ENCODE results near the gene PIAS4. TPM values are rescaled to one million over a fixed set of nuclear protein-coding genes. Genes with fewer than 3 reads are reported as not detected.

Gene PIAS4
- total and polyA plus RNA-seq, 10 of the 15 experiments (the other 5 are each of a cell fraction or from before 2014, with no cell fraction given), result 0.13 to 25.1 (median 11.3) TPM

GRCh38 chr19:3970808-3971598 lies 36.5 kb upstream of the PIAS4 start, which contains the start of gene DAPK3 (continued):
- TF ChIP-seq, protein P1, sequence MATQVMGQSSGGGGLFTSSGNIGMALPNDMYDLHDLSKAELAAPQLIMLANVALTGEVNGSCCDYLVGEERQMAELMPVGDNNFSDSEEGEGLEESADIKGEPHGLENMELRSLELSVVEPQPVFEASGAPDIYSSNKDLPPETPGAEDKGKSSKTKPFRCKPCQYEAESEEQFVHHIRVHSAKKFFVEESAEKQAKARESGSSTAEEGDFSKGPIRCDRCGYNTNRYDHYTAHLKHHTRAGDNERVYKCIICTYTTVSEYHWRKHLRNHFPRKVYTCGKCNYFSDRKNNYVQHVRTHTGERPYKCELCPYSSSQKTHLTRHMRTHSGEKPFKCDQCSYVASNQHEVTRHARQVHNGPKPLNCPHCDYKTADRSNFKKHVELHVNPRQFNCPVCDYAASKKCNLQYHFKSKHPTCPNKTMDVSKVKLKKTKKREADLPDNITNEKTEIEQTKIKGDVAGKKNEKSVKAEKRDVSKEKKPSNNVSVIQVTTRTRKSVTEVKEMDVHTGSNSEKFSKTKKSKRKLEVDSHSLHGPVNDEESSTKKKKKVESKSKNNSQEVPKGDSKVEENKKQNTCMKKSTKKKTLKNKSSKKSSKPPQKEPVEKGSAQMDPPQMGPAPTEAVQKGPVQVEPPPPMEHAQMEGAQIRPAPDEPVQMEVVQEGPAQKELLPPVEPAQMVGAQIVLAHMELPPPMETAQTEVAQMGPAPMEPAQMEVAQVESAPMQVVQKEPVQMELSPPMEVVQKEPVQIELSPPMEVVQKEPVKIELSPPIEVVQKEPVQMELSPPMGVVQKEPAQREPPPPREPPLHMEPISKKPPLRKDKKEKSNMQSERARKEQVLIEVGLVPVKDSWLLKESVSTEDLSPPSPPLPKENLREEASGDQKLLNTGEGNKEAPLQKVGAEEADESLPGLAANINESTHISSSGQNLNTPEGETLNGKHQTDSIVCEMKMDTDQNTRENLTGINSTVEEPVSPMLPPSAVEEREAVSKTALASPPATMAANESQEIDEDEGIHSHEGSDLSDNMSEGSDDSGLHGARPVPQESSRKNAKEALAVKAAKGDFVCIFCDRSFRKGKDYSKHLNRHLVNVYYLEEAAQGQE (IDR thresholded peaks at IDR 0.05; ENCODE audit: low read depth, low read length), result peak; percentile 91
- TF ChIP-seq JUNB (IDR thresholded peaks at IDR 0.05) (no peak), CHD1 (IDR thresholded peaks at IDR 0.05; ENCODE audit: low read depth, low read length) (no peak), RB1 (IDR thresholded peaks at IDR 0.05; ENCODE audit: borderline replicate concordance) (0 out of 2 replicates have a peak, but pooled peaks have one; percentile 20), BACH1 (IDR thresholded peaks at IDR 0.05; ENCODE audit: borderline replicate concordance) (peak; percentile 69; the same call in 1 of the 2 replicates), NFYA (IDR thresholded peaks at IDR 0.05; ENCODE audit: borderline replicate concordance, low read depth, low read length) (peak; percentile 22; the same call in 1 of the 2 replicates), CBX3 (IDR thresholded peaks at IDR 0.05; ENCODE audit: borderline replicate concordance, low read depth) (no peak), E4F1 (IDR thresholded peaks at IDR 0.05; ENCODE audit: borderline replicate concordance, partially characterized antibody) (peak; percentile 92), GATAD2B (conservative IDR thresholded peaks at IDR 0.05; ENCODE audit: low read depth) (peak; percentile 65; the same call in 1 of the 2 replicates), NBN (IDR thresholded peaks at IDR 0.05) (no peak), NR2C1 (IDR thresholded peaks at IDR 0.05) (no peak), HDGF (IDR thresholded peaks at IDR 0.05) (0 out of 2 replicates have a peak, but pooled peaks have one; percentile 74), TBL1XR1 (IDR thresholded peaks at IDR 0.05; ENCODE audit: low read depth, low read length) (no peak), CEBPZ (IDR thresholded peaks at IDR 0.05; ENCODE audit: low read depth, low read length) (peak; percentile 92), EED (IDR thresholded peaks at IDR 0.05; ENCODE audit: low read depth) (no peak)
- TF ChIP-seq, protein P2, sequence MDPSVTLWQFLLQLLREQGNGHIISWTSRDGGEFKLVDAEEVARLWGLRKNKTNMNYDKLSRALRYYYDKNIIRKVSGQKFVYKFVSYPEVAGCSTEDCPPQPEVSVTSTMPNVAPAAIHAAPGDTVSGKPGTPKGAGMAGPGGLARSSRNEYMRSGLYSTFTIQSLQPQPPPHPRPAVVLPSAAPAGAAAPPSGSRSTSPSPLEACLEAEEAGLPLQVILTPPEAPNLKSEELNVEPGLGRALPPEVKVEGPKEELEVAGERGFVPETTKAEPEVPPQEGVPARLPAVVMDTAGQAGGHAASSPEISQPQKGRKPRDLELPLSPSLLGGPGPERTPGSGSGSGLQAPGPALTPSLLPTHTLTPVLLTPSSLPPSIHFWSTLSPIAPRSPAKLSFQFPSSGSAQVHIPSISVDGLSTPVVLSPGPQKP (IDR thresholded peaks at IDR 0.05; ENCODE audit: low read depth, low read length), result peak; percentile 95
- TF ChIP-seq, protein P3, sequence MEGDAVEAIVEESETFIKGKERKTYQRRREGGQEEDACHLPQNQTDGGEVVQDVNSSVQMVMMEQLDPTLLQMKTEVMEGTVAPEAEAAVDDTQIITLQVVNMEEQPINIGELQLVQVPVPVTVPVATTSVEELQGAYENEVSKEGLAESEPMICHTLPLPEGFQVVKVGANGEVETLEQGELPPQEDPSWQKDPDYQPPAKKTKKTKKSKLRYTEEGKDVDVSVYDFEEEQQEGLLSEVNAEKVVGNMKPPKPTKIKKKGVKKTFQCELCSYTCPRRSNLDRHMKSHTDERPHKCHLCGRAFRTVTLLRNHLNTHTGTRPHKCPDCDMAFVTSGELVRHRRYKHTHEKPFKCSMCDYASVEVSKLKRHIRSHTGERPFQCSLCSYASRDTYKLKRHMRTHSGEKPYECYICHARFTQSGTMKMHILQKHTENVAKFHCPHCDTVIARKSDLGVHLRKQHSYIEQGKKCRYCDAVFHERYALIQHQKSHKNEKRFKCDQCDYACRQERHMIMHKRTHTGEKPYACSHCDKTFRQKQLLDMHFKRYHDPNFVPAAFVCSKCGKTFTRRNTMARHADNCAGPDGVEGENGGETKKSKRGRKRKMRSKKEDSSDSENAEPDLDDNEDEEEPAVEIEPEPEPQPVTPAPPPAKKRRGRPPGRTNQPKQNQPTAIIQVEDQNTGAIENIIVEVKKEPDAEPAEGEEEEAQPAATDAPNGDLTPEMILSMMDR (IDR thresholded peaks at IDR 0.05 in 2 of 3, conservative IDR thresholded peaks at IDR 0.05 in 1 of 3; ENCODE audit: control insufficient read depth in 2 of 3, extremely low read depth in 1 of 3, insufficient read depth in 1 of 3, low read depth in 3 of 3, low read length in 3 of 3), result no peak
